Tibial artery (tissue), 4 donors: Measurements from ENCODE around the gene MEIS2.

Source experiments
- DNase-seq, 2 donors: peaks; one replicate each; pipeline ENCODE4 v3.0.0-alpha.2; 2019
- H3K27ac ChIP-seq, 2 donors: fragments of 200-600 bp; sonication (generic) in 1 of 2; 1 replicate in 1 of 2; 2 replicates in 1 of 2; pipeline ENCODE4 v1.5.1; 2018 to 2019; ENCODE audit warnings: mild to moderate bottlenecking in 1 of 2
- H3K27me3 ChIP-seq, 2 donors: fragments of 200-600 bp; sonication (generic) in 1 of 2; one replicate each; pipeline versions ENCODE4 v1.5.1 to v1.6.0; 2016 to 2019
- H3K36me3 ChIP-seq, 3 donors: fragments of 200-600 bp; sonication (generic) in 2 of 3; one replicate each; pipeline ENCODE4 v1.5.1; 2016 to 2019; ENCODE audit warnings: mild to moderate bottlenecking in 2 of 3
- H3K4me1 ChIP-seq, 4 donors: fragments of 200-600 bp; sonication (generic) in 2 of 4; 1 replicate in 3 of 4; 2 replicates in 1 of 4; pipeline ENCODE4 v1.5.1; 2016 to 2019
- H3K4me3 ChIP-seq, 2 donors: fragments of 200-600 bp; sonication (generic) in 1 of 2; 1 replicate in 1 of 2; 2 replicates in 1 of 2; pipeline ENCODE4 v1.5.1; 2018 to 2019; ENCODE audit warnings: mild to moderate bottlenecking in 2 of 2
- H3K9me3 ChIP-seq, 3 donors: fragments of 200-600 bp; sonication (generic) in 1 of 3; one replicate each; pipeline ENCODE4 v1.5.1; 2016 to 2019
- CTCF ChIP-seq, 2 experiments: fragments of 200-600 bp in 1 of 2; fragments of 450-650 bp in 1 of 2; IDR thresholded peaks; one replicate each; pipeline ENCODE4 v1.5.1; 2017 to 2019; ENCODE audit warnings: antibody characterized with exemption in 2 of 2, mild to moderate bottlenecking in 1 of 2, moderate library complexity in 1 of 2
- intact Hi-C: fragments of 100-400 bp; cut with DNase I; formaldehyde crosslinking; loops from one replicate; pipeline ENCODE4 v1.15.0; 2023; ENCODE audit warnings: low total_unique reads

MEIS2 gene

GRCh38 chr15:36925049-36925448 is 175.3 kb downstream of the MEIS2 start:
- no peak overlapping the region for H3K4me3 ChIP-seq
- TF ChIP-seq CTCF (IDR thresholded peaks at IDR 0.05) = no peak
- no peaks in the 10 kb centered on the region for H3K27me3 ChIP-seq
- H3K36me3 ChIP-seq = no peaks in the 10 kb centered on the region
- no peaks in the 10 kb centered on the region for H3K4me1 ChIP-seq
- DNase-seq = no peak
- H3K9me3 ChIP-seq = no peaks in the 10 kb centered on the region
- H3K27ac ChIP-seq = no peak overlapping the region
- intact Hi-C loops = loop anchor here (2.0 kb wide), 1 partner anchor 38 kb away; no protein-coding TSS in a partner anchor

- H3K4me1 ChIP-seq = no peaks in the 10 kb centered on the region
- H3K4me3 ChIP-seq = no peak overlapping the region
- intact Hi-C loops = loop anchor here (2.0 kb wide), 1 partner anchor 39 kb away; no protein-coding TSS in a partner anchor
- H3K36me3 ChIP-seq = no peaks in the 10 kb centered on the region
- no peaks in the 10 kb centered on the region for H3K9me3 ChIP-seq
- no peak for TF ChIP-seq CTCF (IDR thresholded peaks at IDR 0.05)
- DNase-seq = no peak
- no peak overlapping the region for H3K27ac ChIP-seq
- no peaks in the 10 kb centered on the region for H3K27me3 ChIP-seq
Observed at GRCh38 chr15:36924034-36924433, 176.3 kb downstream of the MEIS2 start.

GRCh38 chr15:36921484-36922091 is 178.8 kb downstream of the MEIS2 start:
- no peaks in the 10 kb centered on the region for H3K4me1 ChIP-seq
- no peaks in the 10 kb centered on the region for H3K9me3 ChIP-seq
- H3K4me3 ChIP-seq = no peak overlapping the region
- intact Hi-C loops = no loop called here
- no peak for DNase-seq
- no peaks in the 10 kb centered on the region for H3K27me3 ChIP-seq
- no peaks in the 10 kb centered on the region for H3K36me3 ChIP-seq
- no peak overlapping the region for H3K27ac ChIP-seq
- TF ChIP-seq CTCF (IDR thresholded peaks at IDR 0.05) = no peak

- no peak for DNase-seq
- intact Hi-C loops = no loop called here
- no peaks in the 10 kb centered on the region for H3K9me3 ChIP-seq
- TF ChIP-seq CTCF (IDR thresholded peaks at IDR 0.05) = no peak
- no peak overlapping the region for H3K27ac ChIP-seq
- peaks cover 0 to 14% (median 5%) of the 10 kb centered on the region in 4 donors for H3K4me1 ChIP-seq
- no peaks in the 10 kb centered on the region for H3K27me3 ChIP-seq
- H3K36me3 ChIP-seq = no peaks in the 10 kb centered on the region
- no peak overlapping the region for H3K4me3 ChIP-seq
Observed at GRCh38 chr15:36917411-36918267, 182.7 kb downstream of the MEIS2 start.

GRCh38 chr15:36914960-36915808 is 185.2 kb downstream of the MEIS2 start:
- H3K27ac ChIP-seq = peak overlapping the region; percentile 17 to 41
- intact Hi-C loops = no loop called here

More at GRCh38 chr15:36914960-36915808, 185.2 kb downstream of the MEIS2 start:
- no peak for TF ChIP-seq CTCF (IDR thresholded peaks at IDR 0.05)
- no peak overlapping the region for H3K4me3 ChIP-seq
- H3K36me3 ChIP-seq = no peaks in the 10 kb centered on the region
- DNase-seq = no peak
- H3K9me3 ChIP-seq = no peaks in the 10 kb centered on the region
- H3K4me1 ChIP-seq = peaks cover 0 to 14% (median 5%) of the 10 kb centered on the region in 4 donors
- no peaks in the 10 kb centered on the region for H3K27me3 ChIP-seq
